NCI-H1436 treated with DMSO at 0.1 percent for 48 hours (cell line): ENCODE data around the gene ARF4.

Experiments used
- DNase-seq: peaks from one replicate; lab custom pipeline; 2025; lab: John Stamatoyannopoulos, UW

The ARF4 gene

DNA sequence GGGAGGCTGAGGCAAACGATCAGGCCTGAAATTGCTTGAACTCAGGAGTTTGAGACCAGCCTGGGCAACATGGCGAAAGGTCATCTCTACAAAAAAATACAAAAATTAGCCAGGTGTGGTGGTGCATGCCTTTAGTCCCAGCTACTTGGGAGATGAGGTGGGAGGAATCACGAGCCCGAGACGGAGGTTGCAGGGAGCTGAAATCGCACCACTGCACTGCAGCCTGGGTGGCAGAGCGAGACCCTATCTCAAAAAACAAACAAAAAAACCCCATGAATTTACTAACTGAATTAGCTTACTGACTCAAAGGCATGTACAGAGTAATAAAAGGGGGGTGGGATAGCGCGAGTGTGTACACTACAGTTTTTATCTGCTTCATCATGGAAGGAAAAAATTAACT is 19.3 kb downstream of the ARF4 start:
- no peak for DNase-seq

DNA sequence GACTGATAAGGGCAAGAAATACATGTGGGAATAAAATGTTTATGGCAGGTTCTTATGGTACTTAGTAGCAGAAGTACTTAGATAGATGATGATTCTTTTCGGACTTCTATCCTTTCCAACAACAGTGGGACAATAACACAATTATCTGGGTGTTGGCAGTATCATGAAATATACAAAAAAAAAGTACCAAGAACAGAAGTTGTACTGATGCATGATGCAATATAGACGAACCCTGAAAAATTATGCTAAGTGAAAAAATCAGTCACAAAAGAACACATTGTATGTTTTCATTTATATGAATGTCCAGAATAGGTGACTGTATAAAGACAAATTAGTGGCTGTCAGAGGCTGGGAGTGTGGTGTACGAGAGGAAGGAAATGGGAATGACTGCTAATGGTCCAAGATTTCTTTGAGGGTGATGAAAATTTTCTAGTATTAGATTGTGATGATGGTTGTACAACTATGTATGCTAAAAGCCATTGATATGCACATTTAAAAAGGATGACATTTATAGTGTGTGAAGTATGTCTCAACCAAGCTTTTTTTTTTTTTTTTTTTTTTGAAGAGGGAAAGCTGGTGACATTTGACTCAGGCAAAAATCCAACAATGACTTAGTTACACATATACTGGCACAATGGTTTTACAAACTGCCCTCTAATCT is 21.0 kb downstream of the ARF4 start:
- no peak for DNase-seq

DNA sequence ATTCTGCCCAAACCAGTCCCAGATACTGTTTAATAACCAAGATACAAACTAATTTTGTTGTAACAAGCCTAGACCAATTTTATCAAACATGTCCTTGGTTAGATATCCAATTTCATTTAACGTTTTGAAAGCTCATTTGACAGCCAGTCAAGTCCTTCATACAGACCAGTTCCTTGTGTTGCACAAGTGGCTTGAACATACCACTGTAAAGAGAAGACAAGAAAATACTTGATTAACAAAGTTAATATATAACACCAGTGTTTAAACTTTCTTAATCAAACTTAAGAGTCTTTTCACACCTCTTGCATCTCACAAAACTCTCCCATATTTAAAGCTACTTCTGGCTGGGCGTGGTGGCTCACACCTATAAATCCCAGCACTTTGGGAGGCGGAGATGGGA is 25.0 kb downstream of the ARF4 start:
- no peak for DNase-seq

DNA sequence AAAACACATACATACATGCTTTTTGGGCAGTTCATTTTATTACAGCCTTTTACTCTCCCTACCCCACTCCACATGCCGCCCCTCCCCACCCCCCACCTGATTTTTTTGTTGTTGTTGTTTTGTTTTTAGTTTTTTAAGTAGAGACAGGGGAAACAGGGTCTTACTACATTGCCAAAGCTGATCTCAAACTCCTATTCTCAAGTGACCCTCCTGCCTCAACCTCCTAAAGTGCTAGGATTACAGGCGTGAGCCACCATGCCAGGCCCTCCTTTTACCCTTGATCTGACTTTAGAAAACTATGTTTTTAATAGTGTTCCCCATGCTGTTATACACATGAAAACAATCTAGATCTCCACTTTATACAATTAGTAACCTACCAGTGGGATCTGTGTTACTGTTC is 26.3 kb downstream of the ARF4 start:
- DNase-seq = no peak

DNA sequence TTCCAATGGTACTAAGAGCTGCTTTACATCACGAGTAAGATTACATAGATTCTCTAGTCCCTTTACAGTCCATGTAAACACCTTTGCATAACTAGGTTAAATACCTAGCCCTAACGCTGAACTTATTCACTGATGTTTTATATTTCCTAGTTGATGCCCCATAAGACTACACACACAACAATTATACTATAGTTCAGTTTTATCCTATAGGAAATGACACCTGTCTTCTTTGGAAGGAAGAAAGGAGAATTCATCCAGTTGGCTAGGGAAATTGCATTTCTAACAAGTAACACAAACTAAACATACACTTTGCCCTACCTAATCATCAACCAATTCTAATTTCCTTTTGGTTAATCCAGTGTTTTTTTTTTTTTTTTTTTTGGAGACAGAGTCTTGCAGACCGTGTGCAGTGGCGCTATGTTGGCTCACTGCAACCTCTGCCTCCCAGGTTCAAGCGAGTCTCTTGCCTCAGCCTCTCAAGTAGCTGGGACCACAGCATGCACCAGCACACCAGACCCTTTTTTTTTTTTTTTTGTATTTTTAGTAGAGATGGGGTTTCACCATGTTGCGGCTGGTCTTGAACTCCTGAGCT is 27.2 kb downstream of the ARF4 start:
- DNase-seq = no peak

DNA sequence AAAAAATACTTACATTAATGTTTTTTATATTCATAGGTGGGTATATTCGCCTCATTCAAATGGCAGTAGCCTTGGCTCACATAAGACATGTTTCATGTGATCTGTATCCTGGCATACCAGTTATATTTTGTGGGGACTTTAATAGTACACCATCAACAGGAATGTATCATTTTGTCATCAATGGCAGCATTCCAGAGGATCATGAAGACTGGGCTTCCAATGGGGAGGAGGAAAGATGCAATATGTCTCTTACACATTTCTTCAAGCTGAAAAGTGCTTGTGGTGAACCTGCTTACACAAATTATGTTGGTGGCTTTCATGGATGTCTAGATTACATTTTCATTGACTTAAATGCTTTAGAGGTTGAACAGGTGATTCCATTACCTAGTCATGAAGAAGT is 37.6 kb downstream of the ARF4 start:
- DNase-seq = no peak

DNA sequence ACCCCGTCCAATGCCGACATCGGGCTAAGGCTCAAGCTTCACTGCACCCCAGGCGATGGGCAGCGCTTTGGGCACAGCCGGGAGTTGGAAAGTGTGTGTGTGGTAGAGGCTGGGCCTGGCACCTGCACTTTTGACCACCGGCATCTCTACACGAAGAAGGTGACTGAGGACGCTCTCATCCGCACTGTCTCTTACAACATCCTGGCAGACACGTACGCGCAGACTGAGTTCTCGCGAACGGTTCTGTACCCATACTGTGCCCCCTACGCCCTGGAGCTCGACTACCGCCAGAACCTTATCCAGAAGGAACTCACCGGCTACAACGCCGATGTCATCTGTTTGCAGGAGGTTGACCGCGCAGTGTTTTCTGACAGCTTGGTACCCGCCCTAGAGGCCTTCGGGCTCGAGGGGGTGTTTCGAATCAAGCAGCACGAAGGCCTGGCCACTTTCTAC is 40.0 kb downstream of the ARF4 start:
- no peak for DNase-seq

DNA sequence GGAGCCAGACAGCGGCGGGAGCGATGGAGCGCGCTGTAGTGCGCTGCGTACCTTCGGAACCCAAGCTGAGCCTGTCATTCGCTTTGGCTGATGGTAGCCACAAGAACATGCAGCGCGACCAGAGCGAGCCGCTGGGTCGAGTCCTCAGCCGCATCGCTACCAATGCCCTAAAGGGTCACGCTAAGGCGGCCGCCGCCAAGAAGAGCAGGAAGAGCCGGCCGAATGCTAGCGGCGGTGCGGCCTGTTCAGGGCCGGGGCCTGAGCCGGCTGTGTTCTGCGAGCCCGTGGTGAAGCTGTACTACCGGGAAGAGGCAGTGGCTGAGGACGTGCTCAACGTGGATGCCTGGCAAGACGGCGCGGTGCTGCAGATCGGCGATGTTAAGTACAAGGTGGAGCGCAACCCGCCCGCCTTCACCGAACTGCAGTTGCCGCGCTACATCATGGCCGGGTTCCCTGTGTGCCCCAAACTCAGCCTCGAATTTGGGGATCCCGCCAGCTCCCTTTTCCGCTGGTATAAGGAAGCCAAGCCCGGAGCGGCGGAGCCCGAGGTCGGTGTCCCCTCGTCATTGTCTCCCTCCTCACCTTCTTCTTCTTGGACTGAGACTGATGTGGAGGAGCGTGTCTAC is 40.6 kb downstream of the ARF4 start:
- no peak for DNase-seq

DNA sequence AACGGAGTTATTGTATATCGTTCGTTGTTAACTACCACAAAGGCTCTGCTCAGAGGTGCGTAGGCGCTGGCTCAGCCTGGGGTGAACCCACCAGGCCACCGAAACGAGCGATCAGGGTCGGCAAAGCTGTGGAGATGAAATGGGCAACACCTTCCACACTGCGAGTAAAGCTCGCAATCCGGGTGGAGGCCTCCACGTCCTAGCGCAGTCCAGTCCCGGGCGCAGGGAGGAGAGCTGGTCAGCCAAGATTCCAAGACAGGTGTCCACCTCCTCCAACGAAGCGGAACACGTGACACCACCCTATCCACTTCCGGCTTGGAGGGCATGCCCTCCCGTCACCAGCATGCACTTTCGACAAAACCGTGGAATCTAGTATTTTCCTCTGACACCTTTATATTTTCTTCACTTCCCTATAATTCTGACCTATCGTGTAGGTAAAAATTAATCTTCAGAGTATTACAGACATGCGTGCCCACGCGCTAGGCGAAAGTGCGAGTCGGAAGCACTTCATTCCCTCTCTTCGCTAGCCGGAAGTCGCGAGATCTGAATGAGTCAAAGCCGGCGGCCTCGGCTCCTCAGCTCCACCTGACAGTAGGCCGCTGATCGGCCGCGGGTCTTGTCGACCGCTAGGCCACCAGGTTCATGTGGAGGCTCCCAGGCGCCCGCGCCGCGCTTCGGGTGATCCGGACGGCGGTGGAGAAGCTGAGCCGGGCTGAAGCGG is 41.2 kb downstream of the ARF4 start, which contains the start of gene PDE12:
TSS of gene PDE12 (plus strand) at position 537 of the 721 bp plus-strand sequence. CDS start at position 643, 106 bp downstream.
- no peak for DNase-seq

DNA sequence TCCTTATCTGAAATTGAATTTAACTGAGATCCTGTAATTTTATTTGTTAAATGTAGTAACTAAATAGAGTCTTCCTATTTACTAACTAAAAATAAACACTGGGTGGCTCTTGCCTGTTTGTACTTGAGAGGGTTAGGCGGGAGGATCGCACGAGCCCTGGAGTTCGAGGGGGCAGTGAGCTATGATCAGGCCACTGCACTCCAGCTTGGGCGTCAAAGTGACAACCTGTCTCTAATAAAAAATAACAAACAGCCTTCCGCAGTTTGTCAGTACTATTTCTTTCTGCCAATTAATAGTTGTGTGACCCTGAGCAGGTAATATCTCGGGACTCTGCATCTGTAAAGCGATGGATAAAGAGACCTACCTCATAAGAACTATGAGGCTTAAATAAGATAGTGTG is 41.8 kb downstream of the ARF4 start:
- DNase-seq = no peak

DNA sequence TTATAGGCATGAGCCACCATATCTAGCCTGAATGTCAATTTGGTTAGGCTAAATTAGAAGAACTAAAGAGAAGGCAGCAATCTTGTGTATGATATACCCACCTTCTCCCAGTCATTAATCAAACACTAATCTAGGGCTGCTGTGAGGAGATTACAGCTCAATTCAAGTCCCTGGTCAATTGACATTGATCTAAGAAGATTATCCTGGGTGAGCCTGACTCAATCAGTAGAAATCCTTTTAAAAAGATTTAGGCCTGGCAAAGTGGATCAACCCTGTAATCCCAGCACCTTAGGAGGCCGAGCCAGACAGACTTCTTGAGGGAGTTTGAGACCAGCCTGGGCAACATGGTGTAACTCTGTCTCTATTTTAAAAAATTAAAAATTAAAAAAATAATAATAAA is 50.5 kb downstream of the ARF4 start:
- DNase-seq = no peak

DNA sequence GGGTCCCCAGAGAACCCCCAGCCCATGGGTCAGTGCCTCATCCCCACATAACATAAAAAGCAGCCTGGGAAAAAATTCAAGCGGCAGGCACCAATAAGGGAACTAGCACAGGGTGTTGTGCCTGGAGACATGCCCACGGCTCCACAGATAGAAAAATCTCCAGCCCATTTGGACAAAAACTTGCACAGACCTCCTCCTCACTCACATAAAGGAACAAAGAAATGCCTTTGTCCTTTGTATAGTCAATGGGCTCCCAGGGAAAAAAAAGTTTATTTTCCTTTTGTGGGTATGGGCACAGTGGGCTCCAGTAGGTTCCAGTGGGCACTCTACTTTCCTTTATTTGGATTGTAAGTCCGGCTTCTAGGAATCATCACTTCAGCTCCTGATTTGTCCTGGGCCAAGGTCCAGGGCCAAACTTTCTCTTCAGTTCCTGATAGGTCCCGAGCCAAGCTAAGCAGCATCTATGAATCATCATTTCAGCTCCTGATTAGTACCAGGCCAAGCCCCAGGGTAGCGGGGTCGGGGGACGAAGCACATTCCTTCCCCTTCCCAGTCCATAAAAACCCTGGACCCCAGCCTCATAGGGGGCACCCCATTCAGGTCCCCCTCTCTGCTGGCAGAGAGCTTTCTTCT is 51.4 kb downstream of the ARF4 start:
- no peak for DNase-seq

DNA sequence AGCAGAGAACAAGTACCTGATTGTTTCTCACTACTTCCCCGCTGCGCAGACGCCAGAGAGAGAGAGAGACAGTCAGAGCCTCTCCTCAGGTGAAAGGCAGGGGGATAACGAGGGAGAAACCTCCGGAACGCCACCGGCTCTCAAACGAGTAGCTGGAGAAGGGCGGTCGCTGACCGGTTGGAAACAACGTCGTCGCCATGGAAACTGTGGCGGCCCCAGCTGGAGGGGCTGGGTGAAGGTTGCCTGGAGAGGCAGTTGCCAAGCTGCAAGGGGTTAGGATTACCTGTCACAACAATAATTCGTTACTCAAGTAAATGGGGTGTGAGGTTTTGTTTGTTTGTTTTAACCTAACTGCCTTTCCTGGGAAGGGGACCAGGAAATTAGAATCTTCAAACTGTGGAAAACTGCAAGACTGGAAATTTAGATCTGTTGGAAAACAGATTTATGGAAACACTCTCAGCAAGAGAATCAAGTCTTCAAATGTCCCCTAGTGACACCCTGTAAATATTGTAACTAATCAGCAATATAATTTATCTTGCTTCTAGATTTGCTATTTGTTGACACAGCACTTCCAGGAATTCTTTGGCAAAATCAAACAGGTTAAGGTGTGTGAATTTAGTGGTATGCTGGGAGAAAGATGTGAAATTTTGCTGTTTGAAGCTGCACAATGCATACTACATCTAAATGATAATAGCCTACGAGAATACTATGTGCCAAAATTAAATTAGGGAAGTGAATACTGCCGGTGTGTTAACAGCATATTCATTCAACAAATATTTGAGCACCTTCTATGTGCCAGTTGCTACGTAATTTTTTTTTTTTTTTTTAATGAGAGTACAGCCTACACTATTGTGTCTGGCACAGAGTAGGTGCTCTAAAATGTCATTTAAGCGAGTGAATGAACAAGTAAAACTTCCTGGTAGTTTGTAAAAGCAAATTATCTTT is 52.7 kb downstream of the ARF4 start, which contains the start of gene DNAH12:
TSS of gene DNAH12 (minus strand) at position 164 of the 945 bp plus-strand sequence. CDS start 1,474 bp downstream, outside the sequence.
- no peak for DNase-seq

DNA sequence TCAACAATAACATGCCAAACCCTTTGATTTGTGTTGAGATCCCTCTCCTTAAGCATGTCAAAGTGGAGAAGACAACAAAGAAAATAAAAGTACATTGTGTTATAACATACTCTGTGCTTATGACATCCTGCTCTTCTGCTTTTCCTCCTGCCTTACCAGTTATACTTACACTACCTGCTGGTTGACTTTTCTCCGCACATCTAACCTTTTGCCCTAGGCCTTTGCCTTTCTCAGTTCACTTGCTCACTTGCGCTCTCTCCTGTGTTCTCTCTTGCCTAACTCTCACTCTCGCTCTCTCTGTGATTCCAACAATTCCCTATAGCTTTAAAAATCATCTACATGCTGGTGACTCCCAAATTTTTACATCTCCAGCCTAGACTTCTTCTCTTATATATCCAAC is 58.7 kb downstream of the ARF4 start:
- DNase-seq = no peak

DNA sequence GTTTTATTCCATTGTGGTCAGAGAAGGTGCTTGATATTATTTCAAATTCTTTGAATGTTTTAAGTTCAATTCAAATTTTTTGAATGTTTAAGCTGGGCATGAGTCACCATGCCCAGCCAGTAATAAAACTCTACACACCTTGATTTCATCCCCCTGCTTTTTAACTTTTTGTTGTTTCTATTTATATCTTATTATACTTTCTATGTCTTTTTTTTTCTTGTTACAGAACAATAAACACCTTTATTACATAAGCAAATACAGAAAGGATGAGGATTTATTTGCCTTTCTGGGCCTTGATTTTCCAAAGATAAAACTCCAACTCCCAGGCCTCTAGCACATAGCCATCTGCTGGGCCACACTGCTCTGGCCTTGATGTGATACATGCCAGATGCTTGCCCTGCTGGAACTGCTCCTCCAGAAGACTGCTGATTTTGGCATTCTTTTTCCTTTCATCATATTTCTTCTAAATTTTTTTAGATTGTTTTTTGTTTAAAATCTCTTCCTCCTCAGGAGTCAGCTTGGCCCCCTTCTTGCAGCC is 67.0 kb downstream of the ARF4 start:
- DNase-seq = no peak
